Kidney capillary endothelial cell (primary cell): ENCODE data around the gene BCL2L1.
"Not testable (repeated sequence)": the region's sequence is repeated elsewhere in the genome, so short reads cannot be mapped to it uniquely, and the experiment has no call there.

Experiments
- DNase-seq: peaks from one replicate; pipeline ENCODE4 v3.0.0-alpha.2; 2018; ENCODE audit warnings: low spot score

The BCL2L1 gene

GRCh38 chr20:31674895-31675827 is 47.5 kb downstream of the BCL2L1 start:
- DNase-seq = peak; percentile 99

GRCh38 chr20:31673943-31674463 is 48.7 kb downstream of the BCL2L1 start:
- no peak for DNase-seq

GRCh38 chr20:31673435-31673834 is 49.2 kb downstream of the BCL2L1 start:
- no peak for DNase-seq

GRCh38 chr20:31671324-31671723 is 51.3 kb downstream of the BCL2L1 start:
- DNase-seq = no peak

GRCh38 chr20:31670371-31671228 is 52.1 kb downstream of the BCL2L1 start:
- no peak for DNase-seq

GRCh38 chr20:31669876-31670275 is 52.8 kb downstream of the BCL2L1 start:
- DNase-seq = no peak

GRCh38 chr20:31668944-31669343 is 53.7 kb downstream of the BCL2L1 start:
- DNase-seq = not testable (repeated sequence)

- no peak for DNase-seq
These were observed 55.1 kb downstream of the BCL2L1 start for GRCh38 chr20:31667315-31668285.

- no peak for DNase-seq
These were observed 56.2 kb downstream of the BCL2L1 start for GRCh38 chr20:31666258-31667042.

- no peak for DNase-seq
These were observed 56.9 kb downstream of the BCL2L1 start for GRCh38 chr20:31665753-31666152.

- DNase-seq = no peak
These were observed 57.8 kb downstream of the BCL2L1 start for GRCh38 chr20:31664696-31665354.

- no peak for DNase-seq
These were observed 58.6 kb downstream of the BCL2L1 start for GRCh38 chr20:31663838-31664695.

GRCh38 chr20:31663524-31663837 is 59.2 kb downstream of the BCL2L1 start:
- DNase-seq = no peak

- no peak for DNase-seq
These were observed 60.3 kb downstream of the BCL2L1 start for GRCh38 chr20:31662372-31662854.

- DNase-seq = peak; percentile 51
These were observed 60.9 kb downstream of the BCL2L1 start for GRCh38 chr20:31661625-31662371.

GRCh38 chr20:31654534-31654933 is 68.1 kb downstream of the BCL2L1 start:
- DNase-seq = no peak

- no peak for DNase-seq
These were observed 69.1 kb downstream of the BCL2L1 start for GRCh38 chr20:31653561-31653960.

- no peak for DNase-seq
These were observed 69.7 kb downstream of the BCL2L1 start for GRCh38 chr20:31652917-31653396.
